ENCODE data around the gene GDA.

Gene GDA

GRCh38 chr9:72280913-72281500 lies 131.8 kb downstream of the GDA start:
- peak; percentile 65 to 68 for DNase-seq

GRCh38 chr9:72289401-72289800 lies 140.2 kb downstream of the GDA start:
- peak; percentile 38 to 66 for DNase-seq

- DNase-seq, result no peak
These were observed 141.1 kb downstream of the GDA start for GRCh38 chr9:72290311-72290710.

GRCh38 chr9:72291576-72291975 lies 142.3 kb downstream of the GDA start:
- DNase-seq, result peak in 1 of 2 donors; percentile 57

- peak; percentile 60 to 82 for DNase-seq
These were observed 143.0 kb downstream of the GDA start for GRCh38 chr9:72292256-72292682.

- DNase-seq, result peak; percentile 98 to 99
These were observed 143.8 kb downstream of the GDA start for GRCh38 chr9:72292874-72293607.

- DNase-seq, result peak; percentile 78 to 81
These were observed 145.7 kb downstream of the GDA start for GRCh38 chr9:72294936-72295335.

GRCh38 chr9:72297516-72297915 lies 148.3 kb downstream of the GDA start:
- DNase-seq, result no peak

GRCh38 chr9:72299017-72299603 lies 149.9 kb downstream of the GDA start:
- no peak for DNase-seq

- DNase-seq, result no peak
These were observed 151.6 kb downstream of the GDA start for GRCh38 chr9:72300873-72301272.

All from inflammatory macrophage (primary cell).